GM21360 (cell line): Measurements from ENCODE around the gene MORN2.
A peak's percentile ranks its signal among the peaks of the same experiment; 100 is the strongest.

Experiments used
- ATAC-seq: cut with Tn5 transposase; IDR thresholded peaks from one replicate; pipeline ENCODE4 v1.9.1; 2021; ENCODE audit warnings: mild to moderate bottlenecking, moderate library complexity; ENCODE audit not compliant: unreplicated experiment

The MORN2 gene

DNA sequence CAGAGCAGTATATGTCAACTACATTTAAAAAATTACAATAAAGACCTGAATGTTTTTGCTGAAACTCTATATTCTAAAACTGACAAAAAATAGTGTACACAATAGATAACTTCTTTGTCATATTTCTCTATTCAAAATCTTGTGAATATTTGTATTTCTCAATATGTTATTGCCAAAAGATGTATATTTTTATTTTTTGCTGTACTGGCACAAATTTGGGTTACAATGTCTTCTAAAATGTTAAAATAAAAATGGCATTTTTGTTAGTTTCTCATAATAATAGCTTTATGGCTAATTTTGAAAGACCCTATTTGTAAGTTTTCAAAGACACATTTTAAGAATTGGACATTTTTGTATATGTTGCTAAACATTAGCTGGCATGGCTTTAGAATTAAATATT, 13.3 kb downstream of the MORN2 start:
- no peak for ATAC-seq

- ATAC-seq = no peak
These were observed 13.8 kb downstream of the MORN2 start, which contains the start of gene ARHGEF33 for GRCh38 chr2:38889575-38889974. Gene ARHGEF33 (plus strand): TSS chr2:38889875. CDS start chr2:38919448, 29,573 bp downstream.

DNA sequence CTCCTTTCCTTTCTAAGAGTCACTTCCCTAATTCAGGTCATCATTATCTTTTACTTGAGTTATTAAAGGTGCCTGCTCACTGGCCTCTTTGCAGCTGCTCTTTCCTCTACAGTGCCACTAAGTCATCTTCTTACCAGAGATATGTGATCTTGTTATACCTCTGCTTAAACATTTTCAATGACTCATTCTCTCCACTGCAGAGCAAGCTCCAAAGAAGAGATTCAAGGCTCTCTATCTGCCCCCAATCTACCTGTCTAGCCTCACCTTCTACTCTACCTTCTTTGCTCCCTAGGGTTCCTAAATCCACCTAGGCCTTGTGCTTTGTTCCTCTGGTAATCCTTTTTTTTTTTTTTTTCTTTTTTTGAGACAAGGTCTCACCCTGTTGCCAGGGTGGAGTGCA, 17.0 kb downstream of the MORN2 start:
- no peak for ATAC-seq

GRCh38 chr2:38898256-38898655, 22.5 kb downstream of the MORN2 start:
- no peak for ATAC-seq

DNA sequence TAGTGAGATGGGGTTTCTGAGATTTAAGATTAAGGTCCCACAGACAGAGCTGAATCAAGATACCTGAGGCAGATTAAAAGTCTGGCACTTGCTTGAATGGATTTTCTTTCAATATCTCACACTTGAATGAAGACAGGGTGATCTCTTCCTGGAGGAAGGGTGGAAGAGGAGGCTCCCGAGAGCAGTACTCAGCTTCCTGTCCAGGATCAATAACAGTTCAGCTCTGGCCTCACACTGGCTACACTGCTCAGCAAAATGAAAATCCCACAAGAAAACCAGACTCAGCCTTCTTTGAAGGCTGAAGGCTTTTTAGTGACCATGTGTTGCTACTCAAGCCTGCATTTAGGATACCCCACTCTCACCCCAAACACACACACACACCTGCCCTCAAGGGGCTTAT, 24.9 kb downstream of the MORN2 start:
- ATAC-seq = no peak

DNA sequence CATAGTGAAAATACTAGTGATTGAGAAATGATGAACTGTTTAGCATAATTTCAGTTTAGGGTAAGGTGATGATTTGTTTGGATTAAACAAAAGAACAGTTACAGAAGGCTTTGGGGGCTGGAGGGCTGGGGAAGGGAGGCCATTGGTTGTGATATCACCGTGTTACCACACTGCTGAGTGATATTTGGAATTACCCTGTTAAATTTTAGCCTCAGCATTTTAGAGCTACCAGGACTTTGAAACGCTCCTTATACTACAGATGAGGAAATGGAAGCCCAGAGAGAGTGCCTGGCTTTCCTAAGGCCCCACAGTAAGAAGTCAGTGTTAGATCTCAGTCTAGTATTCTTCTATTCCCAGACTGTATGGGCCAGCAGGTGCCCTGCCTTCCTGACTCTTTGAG, 29.5 kb downstream of the MORN2 start:
- no peak for ATAC-seq

GRCh38 chr2:38907242-38907641, 31.5 kb downstream of the MORN2 start:
- ATAC-seq = no peak

GRCh38 chr2:38907743-38908562, 32.2 kb downstream of the MORN2 start:
- peak; percentile 92 for ATAC-seq

DNA sequence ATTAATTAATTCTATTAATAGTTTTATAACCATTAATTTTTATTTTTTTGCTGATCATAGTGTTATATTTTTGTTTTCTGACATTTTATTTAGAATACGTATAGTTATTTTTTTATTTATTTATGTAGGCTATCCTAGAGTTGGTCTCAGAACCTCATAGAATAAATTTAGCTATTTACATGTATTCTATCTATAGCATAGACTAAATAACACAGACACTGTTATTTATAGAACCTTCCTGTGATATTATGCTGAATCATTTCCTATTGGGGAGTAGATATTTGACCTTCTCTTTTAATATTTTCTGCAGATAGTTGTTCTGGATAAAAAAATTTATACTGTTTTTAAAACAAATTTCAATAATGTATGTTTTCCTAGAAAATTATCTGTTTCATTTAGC, 34.1 kb downstream of the MORN2 start:
- ATAC-seq = no peak

DNA sequence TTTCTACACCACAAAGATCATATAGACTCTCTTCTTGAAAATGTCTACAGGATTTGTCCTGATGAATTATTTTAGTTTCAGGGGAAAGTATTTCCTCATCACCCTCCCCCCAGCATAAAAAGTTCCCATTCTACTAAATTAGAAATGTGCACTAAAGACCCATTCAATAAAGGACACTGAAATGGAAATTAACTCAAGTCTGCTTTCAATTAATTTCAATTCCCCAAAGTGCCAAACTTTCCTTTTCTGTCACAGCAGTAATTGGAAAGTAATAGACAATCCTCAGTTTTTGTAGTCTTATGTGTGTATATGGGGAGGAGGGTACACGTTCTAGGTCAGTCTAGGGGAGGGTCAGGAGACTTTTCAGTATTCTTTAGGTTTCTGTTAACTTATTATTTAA, 35.4 kb downstream of the MORN2 start:
- ATAC-seq = no peak

- no peak for ATAC-seq
These were observed 36.8 kb downstream of the MORN2 start for GRCh38 chr2:38912619-38913018.

GRCh38 chr2:38922389-38922788, 46.6 kb downstream of the MORN2 start:
- no peak for ATAC-seq

DNA sequence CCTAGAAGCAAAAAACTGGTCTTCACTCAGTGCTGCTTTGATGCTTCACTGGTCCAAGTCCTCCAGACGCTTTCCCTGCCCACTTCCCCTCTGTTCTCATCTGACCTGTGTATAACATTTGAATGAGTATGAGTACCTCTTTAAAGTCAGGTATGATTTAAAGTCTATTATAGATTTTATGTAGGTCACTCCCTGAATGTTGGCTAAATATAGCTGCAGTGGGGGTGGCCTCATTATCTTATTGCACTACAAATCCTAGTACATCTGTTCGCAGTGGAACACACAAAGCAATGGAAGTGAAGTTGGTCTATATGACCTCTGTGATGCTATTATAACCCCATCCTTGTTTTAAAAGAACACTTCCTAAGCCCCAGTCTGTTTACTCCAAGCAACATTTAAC, 47.1 kb downstream of the MORN2 start:
- ATAC-seq = no peak

GRCh38 chr2:38925982-38926381, 50.2 kb downstream of the MORN2 start:
- no peak for ATAC-seq

DNA sequence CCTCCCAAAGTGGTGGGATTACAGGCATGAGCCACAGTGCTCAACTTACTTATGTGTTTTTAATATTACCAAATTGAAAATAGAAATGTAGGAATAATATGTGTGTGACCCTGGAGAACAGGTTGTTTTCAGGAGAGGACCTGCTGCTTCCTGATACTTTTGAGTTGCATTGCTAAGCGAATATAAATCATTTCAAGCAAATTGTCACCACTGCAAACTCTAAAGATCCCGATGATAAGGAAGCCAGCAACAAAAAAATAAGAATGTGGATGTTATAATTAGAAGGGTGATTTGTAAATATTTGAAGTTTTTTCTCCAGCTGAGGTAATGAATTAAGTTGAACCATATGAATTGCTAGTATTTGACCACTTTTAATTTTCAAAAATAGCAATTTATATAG, 54.8 kb downstream of the MORN2 start:
- no peak for ATAC-seq
